Naive thymus-derived CD4-positive, alpha-beta T cell (primary cell): ENCODE results near the gene CERS6. TPM values are rescaled to one million over a fixed set of nuclear protein-coding genes. Genes with fewer than 3 reads are reported as not detected.
"Not testable (repeated sequence)": the region's sequence is repeated elsewhere in the genome, so short reads cannot be mapped to it uniquely, and the experiment has no call there.

Source experiments
- ATAC-seq: fragments of 150-1000 bp; cut with Tn5 transposase; 2 replicates; pipeline ENCODE4 v1.10.0; 2021; ENCODE audit warnings: mild to moderate bottlenecking, moderate library complexity
- CTCF ChIA-PET: fragments of 350-600 bp; sonication (Branson Sonifier 250); formaldehyde crosslinking; loops from one replicate; lab custom pipeline; 2021; ENCODE audit warnings: antibody characterized with exemption; lab: Charles Lee
- POLR2A ChIA-PET: fragments of 350-600 bp; sonication (Branson Sonifier 250); formaldehyde crosslinking; loops from one replicate; lab custom pipeline; 2021; ENCODE audit warnings: antibody characterized with exemption, inconsistent platforms; lab: Charles Lee
- DNase-seq, 9 donors: peaks; one replicate each; pipeline versions ENCODE4 v3.0.0 to v3.0.0-alpha.2; 2020 to 2022; ENCODE audit warnings: mixed read lengths in 1 of 9
- H3K27ac ChIP-seq: one replicate; pipeline ENCODE4 v1.7.0; 2013; ENCODE audit warnings: mild to moderate bottlenecking, low read depth, low read length, moderate library complexity
- H3K27me3 ChIP-seq, 2 donors: one replicate each; pipeline ENCODE4 v1.7.0; 2013; ENCODE audit warnings: low read length in 2 of 2, mild to moderate bottlenecking in 2 of 2, moderate library complexity in 2 of 2; ENCODE audit not compliant: control insufficient read depth in 2 of 2, insufficient read depth in 2 of 2
- H3K36me3 ChIP-seq, 3 experiments: 1 replicate in 2 of 3; 2 replicates in 1 of 3; pipeline ENCODE4 v1.7.0; 2013; ENCODE audit warnings: low read length in 3 of 3, mild to moderate bottlenecking in 3 of 3, moderate library complexity in 1 of 3; ENCODE audit not compliant: insufficient read depth in 3 of 3, control insufficient read depth in 2 of 3
- H3K4me1 ChIP-seq, 2 donors: one replicate each; pipeline ENCODE4 v1.7.0; 2013; ENCODE audit warnings: low read length in 2 of 2, mild to moderate bottlenecking in 2 of 2, moderate library complexity in 1 of 2; ENCODE audit not compliant: control insufficient read depth in 2 of 2, insufficient read depth in 2 of 2
- H3K4me3 ChIP-seq: 2 replicates; pipeline ENCODE4 v1.7.0; 2013; ENCODE audit warnings: mild to moderate bottlenecking, low read length
- H3K9me3 ChIP-seq, 3 experiments: 1 replicate in 2 of 3; 2 replicates in 1 of 3; pipeline ENCODE4 v1.7.0; 2013; ENCODE audit warnings: low read length in 3 of 3; ENCODE audit not compliant: control insufficient read depth in 2 of 3
- H3K27ac Mint-ChIP-seq, 9 donors: one replicate each; pipeline ENCODE4 v1.8.0; 2020 to 2022; ENCODE audit warnings: mixed read lengths in 9 of 9, mild to moderate bottlenecking in 8 of 9, moderate library complexity in 5 of 9, inconsistent platforms in 2 of 9
- H3K27me3 Mint-ChIP-seq, 5 donors: one replicate each; pipeline ENCODE4 v1.8.0; 2021 to 2022; ENCODE audit warnings: mixed read lengths in 5 of 5, mild to moderate bottlenecking in 1 of 5
- H3K36me3 Mint-ChIP-seq, 5 donors: one replicate each; pipeline ENCODE4 v1.8.0; 2020 to 2022; ENCODE audit warnings: mixed read lengths in 5 of 5, mild to moderate bottlenecking in 3 of 5, inconsistent platforms in 1 of 5
- H3K4me1 Mint-ChIP-seq, 7 donors: one replicate each; pipeline ENCODE4 v1.8.0; 2020 to 2022; ENCODE audit warnings: mixed read lengths in 7 of 7, mild to moderate bottlenecking in 3 of 7, inconsistent platforms in 1 of 7
- H3K4me3 Mint-ChIP-seq, 10 donors: one replicate each; pipeline ENCODE4 v1.8.0; 2020 to 2022; ENCODE audit warnings: mild to moderate bottlenecking in 10 of 10, mixed read lengths in 10 of 10, moderate library complexity in 6 of 10, inconsistent platforms in 2 of 10
- H3K9me3 Mint-ChIP-seq, 11 donors: one replicate each; pipeline ENCODE4 v1.8.0; 2020 to 2022; ENCODE audit warnings: mixed read lengths in 11 of 11, mild to moderate bottlenecking in 4 of 11, inconsistent platforms in 1 of 11, moderate library complexity in 1 of 11
- intact Hi-C, 2 donors: fragments of 100-400 bp; cut with micrococcal nuclease; formaldehyde crosslinking; loops; one replicate each; pipeline ENCODE4 v1.15.1; 2023
- polyA plus RNA-seq, 2 donors: library from polyadenylated mRNA; unstranded; fragments of 300-500 nt; fragmentation: Illumina TruSeq; gene quantifications; one replicate each; pipeline ENCODE4 v1.2.3, GENCODE V29; 2021
- total RNA-seq, 6 experiments: library from RNA in 5 of 6; stranded (reverse) in 5 of 6; gene quantifications; 1 replicate in 5 of 6; 2 replicates in 1 of 6; pipeline ENCODE4 v1.2.3 and lab custom pipeline; 2021 to 2026

The CERS6 gene
- total and polyA plus RNA-seq, 7 experiments from 2014 or later = 9.1 to 28.4 (median 19.7) TPM

GRCh38 chr2:168758970-168759820, 303.1 kb downstream of the CERS6 start:
- intact Hi-C loops = loop anchor here (1.0 to 10.0 kb wide), 9 partner anchors 46 to 623 kb away; partner anchors contain the start of gene CERS6 (in 2 of the 2)
- Mint-ChIP-seq H3K36me3 (peaks cover 0 to 30% (median 6%) of the 10 kb centered on the region in 5 donors), H3K27me3 (no peaks in the 10 kb centered on the region), H3K9me3 (no peaks in the 10 kb centered on the region), H3K4me3 (no peak overlapping the region), H3K4me1 (peaks cover 21 to 52% (median 48%) of the 10 kb centered on the region in 7 donors), H3K27ac (peak overlapping the region in 1 of 9 donors; percentile 14)
- H3K27me3 ChIP-seq = no peaks in the 10 kb centered on the region
- DNase-seq = peak in 7 of 9 donors; percentile 12 to 53 (median 45)
- no peaks in the 10 kb centered on the region for H3K9me3 ChIP-seq
- H3K4me1 ChIP-seq = peaks cover 21 to 42% of the 10 kb centered on the region in 2 donors
- no peak overlapping the region for H3K27ac ChIP-seq
- no peak overlapping the region for H3K4me3 ChIP-seq
- H3K36me3 ChIP-seq = no peaks in the 10 kb centered on the region
- ChIA-PET POLR2A (interaction anchor here (0.8 kb wide), 1 partner anchor 412 kb away, joined by 3 read pairs; no protein-coding TSS in a partner anchor), CTCF (interaction anchor here (0.7 to 2.8 kb wide), 9 partner anchors 11 to 415 kb away, joined by 3 to 27 read pairs (median 3); no protein-coding TSS in a partner anchor)
- ATAC-seq = peak; percentile 87

DNA sequence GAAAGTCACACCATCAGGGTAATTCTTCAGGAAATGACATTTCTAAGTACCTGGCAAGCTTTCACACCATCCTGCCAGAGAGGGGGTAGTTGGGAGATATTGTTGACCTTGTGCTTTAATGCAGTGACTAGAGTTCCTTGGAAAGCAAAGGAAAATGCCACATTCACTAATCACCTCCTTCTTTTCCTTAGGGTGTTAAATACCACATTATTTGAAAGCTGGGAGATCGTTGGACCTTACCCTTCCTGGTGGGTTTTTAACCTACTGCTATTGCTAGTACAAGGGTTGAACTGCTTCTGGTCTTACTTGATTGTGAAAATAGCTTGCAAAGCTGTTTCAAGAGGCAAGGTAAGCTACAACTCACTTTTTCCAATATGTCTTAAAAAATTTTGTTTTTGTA, 309.3 kb downstream of the CERS6 start:
- Histone ChIP-seq H3K36me3 (peaks cover 0 to 26% (median 0%) of the 10 kb centered on the region in 3 experiments), H3K4me3 (no peak overlapping the region), H3K27ac (no peak overlapping the region), H3K27me3 (no peaks in the 10 kb centered on the region), H3K4me1 (no peaks in the 10 kb centered on the region), H3K9me3 (no peaks in the 10 kb centered on the region)
- Mint-ChIP-seq H3K9me3 (no peaks in the 10 kb centered on the region), H3K4me1 (peaks cover 0 to 7% (median 0%) of the 10 kb centered on the region in 7 donors), H3K27ac (no peak overlapping the region), H3K36me3 (peaks cover 10 to 57% (median 38%) of the 10 kb centered on the region in 5 donors), H3K27me3 (no peaks in the 10 kb centered on the region), H3K4me3 (no peak overlapping the region)
- no peak for DNase-seq
- no peak for ATAC-seq
- intact Hi-C loops = no loop called here
- CTCF ChIA-PET = interaction anchor here (1.0 kb wide), 1 partner anchor 11 kb away, joined by 3 read pairs; no protein-coding TSS in a partner anchor
- POLR2A ChIA-PET = no interaction called here

GRCh38 chr2:168766600-168766999, 310.5 kb downstream of the CERS6 start:
- Histone ChIP-seq H3K27ac (no peak overlapping the region), H3K9me3 (no peaks in the 10 kb centered on the region), H3K4me1 (no peaks in the 10 kb centered on the region), H3K36me3 (peaks cover 0 to 26% (median 0%) of the 10 kb centered on the region in 3 experiments), H3K4me3 (no peak overlapping the region), H3K27me3 (no peaks in the 10 kb centered on the region)
- no peaks in the 10 kb centered on the region for H3K27me3 Mint-ChIP-seq
- no peaks in the 10 kb centered on the region for H3K9me3 Mint-ChIP-seq
- ATAC-seq = no peak
- DNase-seq = no peak
- CTCF ChIA-PET = interaction anchor here (1.0 kb wide), 1 partner anchor 12 kb away, joined by 3 read pairs; no protein-coding TSS in a partner anchor
- H3K4me3 Mint-ChIP-seq = no peak overlapping the region
- POLR2A ChIA-PET = no interaction called here
- peak overlapping the region in 1 of 9 donors; percentile 55 for H3K27ac Mint-ChIP-seq
- intact Hi-C loops = no loop called here
- H3K36me3 Mint-ChIP-seq = peaks cover 10 to 65% (median 47%) of the 10 kb centered on the region in 5 donors
- peaks cover 0 to 7% (median 0%) of the 10 kb centered on the region in 7 donors for H3K4me1 Mint-ChIP-seq

DNA sequence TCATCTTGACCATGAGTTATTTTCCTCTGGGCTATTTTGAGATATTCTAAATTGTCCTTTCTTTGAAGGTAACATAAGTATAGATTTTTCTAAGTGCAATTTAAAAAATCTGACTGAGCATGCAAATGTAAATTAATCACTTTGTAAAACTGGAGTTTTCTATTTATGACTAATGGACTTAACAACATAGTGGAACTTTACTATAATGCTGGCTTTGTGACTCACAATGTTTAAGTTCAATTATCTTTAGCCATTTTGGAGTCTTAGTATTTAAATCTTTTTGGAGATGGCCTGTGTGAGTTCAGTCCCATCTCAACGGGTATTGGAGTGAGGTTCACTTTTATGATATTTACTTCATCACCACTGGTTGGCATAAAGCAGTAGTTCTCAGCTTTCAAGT, 311.2 kb downstream of the CERS6 start:
- no peaks in the 10 kb centered on the region for H3K4me1 ChIP-seq
- no peak overlapping the region for H3K27ac ChIP-seq
- no peak for ATAC-seq
- H3K36me3 Mint-ChIP-seq = peaks cover 10 to 71% (median 54%) of the 10 kb centered on the region in 5 donors
- H3K36me3 ChIP-seq = peaks cover 0 to 26% (median 0%) of the 10 kb centered on the region in 3 experiments
- H3K27me3 Mint-ChIP-seq = no peaks in the 10 kb centered on the region
- no peaks in the 10 kb centered on the region for H3K9me3 Mint-ChIP-seq
- POLR2A ChIA-PET = no interaction called here
- DNase-seq = no peak
- H3K4me1 Mint-ChIP-seq = peaks cover 0 to 7% (median 0%) of the 10 kb centered on the region in 7 donors
- H3K4me3 ChIP-seq = no peak overlapping the region
- no peaks in the 10 kb centered on the region for H3K27me3 ChIP-seq
- no peak overlapping the region for H3K27ac Mint-ChIP-seq
- H3K4me3 Mint-ChIP-seq = no peak overlapping the region
- intact Hi-C loops = no loop called here
- H3K9me3 ChIP-seq = no peaks in the 10 kb centered on the region
- CTCF ChIA-PET = no interaction called here

DNA sequence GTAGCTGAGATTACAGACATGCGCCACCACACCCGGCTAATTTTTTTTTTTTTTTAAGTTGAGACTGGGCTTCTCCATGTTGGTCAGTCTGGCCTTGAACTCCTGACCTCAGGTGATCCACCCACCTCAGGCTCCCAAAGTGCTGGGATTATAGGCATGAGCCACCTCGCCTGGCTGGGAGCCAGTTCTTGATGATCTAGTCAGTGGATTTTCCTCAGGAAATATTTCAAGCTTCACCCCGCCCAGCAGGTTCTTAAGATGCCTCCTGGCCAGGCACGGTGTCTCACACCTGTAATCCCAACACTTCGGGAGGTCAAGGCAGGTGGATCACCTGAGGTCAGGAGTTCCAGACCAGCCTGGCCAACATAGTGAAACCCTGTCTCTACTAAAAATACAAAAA, 312.3 kb downstream of the CERS6 start:
- H3K4me1 Mint-ChIP-seq, H3K27ac Mint-ChIP-seq, CTCF ChIA-PET: not testable (repeated sequence)

GRCh38 chr2:168770796-168771195, 314.7 kb downstream of the CERS6 start:
- H3K9me3 ChIP-seq = no peaks in the 10 kb centered on the region
- ChIA-PET CTCF (no interaction called here), POLR2A (interaction anchor here (0.6 kb wide), 1 partner anchor 141 kb away, joined by 3 read pairs; no protein-coding TSS in a partner anchor)
- intact Hi-C loops = no loop called here
- no peaks in the 10 kb centered on the region for H3K27me3 ChIP-seq
- peaks cover 14 to 85% (median 61%) of the 10 kb centered on the region in 5 donors for H3K36me3 Mint-ChIP-seq
- ATAC-seq (no peak), DNase-seq (no peak)
- no peak overlapping the region for H3K27ac Mint-ChIP-seq
- no peaks in the 10 kb centered on the region for H3K4me1 ChIP-seq
- H3K4me3 Mint-ChIP-seq = no peak overlapping the region
- H3K9me3 Mint-ChIP-seq = peaks cover 0 to 7% (median 3%) of the 10 kb centered on the region in 11 donors
- H3K27ac ChIP-seq = no peak overlapping the region
- no peaks in the 10 kb centered on the region for H3K4me1 Mint-ChIP-seq
- H3K4me3 ChIP-seq = no peak overlapping the region
- peaks cover 0 to 30% (median 0%) of the 10 kb centered on the region in 3 experiments for H3K36me3 ChIP-seq
- H3K27me3 Mint-ChIP-seq = no peaks in the 10 kb centered on the region

More for the DNA sequence above, 312.3 kb downstream of the CERS6 start:
- H3K27me3 ChIP-seq, H3K4me1 ChIP-seq, H3K9me3 ChIP-seq, H3K9me3 Mint-ChIP-seq, H3K4me3 ChIP-seq, H3K4me3 Mint-ChIP-seq, DNase-seq, intact Hi-C loops, H3K27me3 Mint-ChIP-seq, H3K27ac ChIP-seq, ATAC-seq: not testable (repeated sequence)
- peaks cover 0 to 26% (median 0%) of the 10 kb centered on the region in 3 experiments for H3K36me3 ChIP-seq
- H3K36me3 Mint-ChIP-seq = peaks cover 14 to 80% (median 62%) of the 10 kb centered on the region in 5 donors
- POLR2A ChIA-PET = interaction anchor here (0.6 kb wide), 1 partner anchor 669 kb away, joined by 4 read pairs; no protein-coding TSS in a partner anchor
